HL-60 (cell line): ENCODE measurements around the gene TTC34.

Experiments used
- DNase-seq, 2 experiments: peaks; one replicate each; pipeline ENCODE4 v3.0.0-alpha.2; 2010 to 2020; ENCODE audit warnings: low read depth in 1 of 2, low spot score in 1 of 2
- H3K27ac ChIP-seq: fragments of 250-450 bp; sonication (Bioruptor Pico); replicated peaks from 2 replicates; pipeline ENCODE4 v1.5.1; 2020; ENCODE audit warnings: mild to moderate bottlenecking, moderate library complexity
- H3K27me3 ChIP-seq: fragments of 250-450 bp; sonication (Bioruptor Pico); 2 replicates; pipeline ENCODE4 v1.5.1; 2021; ENCODE audit warnings: mild to moderate bottlenecking, moderate library complexity; ENCODE audit not compliant: insufficient read depth, poor library complexity, severe bottlenecking
- H3K4me3 ChIP-seq: replicated peaks from 2 replicates; pipeline ENCODE4 v1.5.1; 2011; ENCODE audit warnings: mild to moderate bottlenecking, control low read depth, low read length; ENCODE audit not compliant: insufficient read depth
- GABPA ChIP-seq: IDR thresholded peaks from 2 replicates; pipeline ENCODE4 v1.6.1; 2012; ENCODE audit warnings: low read depth
- POLR2AphosphoS5 ChIP-seq: IDR thresholded peaks from 2 replicates; pipeline ENCODE4 v1.6.1; 2012; ENCODE audit warnings: low read depth
- SPI1 ChIP-seq: IDR thresholded peaks from 2 replicates; pipeline ENCODE4 v1.6.1; 2012; ENCODE audit warnings: low read depth, mild to moderate bottlenecking, borderline replicate concordance
- TF ChIP-seq, protein P1 (sequence below): IDR thresholded peaks from one replicate; pipeline ENCODE4 v1.5.1; 2011; ENCODE audit warnings: low read length, control low read depth, inconsistent platforms; ENCODE audit not compliant: insufficient read depth
- TF ChIP-seq, protein P2 (sequence below): IDR thresholded peaks from 2 replicates; pipeline ENCODE4 v1.6.1; 2012; ENCODE audit warnings: low read depth; ENCODE audit not compliant: insufficient replicate concordance

Gene TTC34

DNA sequence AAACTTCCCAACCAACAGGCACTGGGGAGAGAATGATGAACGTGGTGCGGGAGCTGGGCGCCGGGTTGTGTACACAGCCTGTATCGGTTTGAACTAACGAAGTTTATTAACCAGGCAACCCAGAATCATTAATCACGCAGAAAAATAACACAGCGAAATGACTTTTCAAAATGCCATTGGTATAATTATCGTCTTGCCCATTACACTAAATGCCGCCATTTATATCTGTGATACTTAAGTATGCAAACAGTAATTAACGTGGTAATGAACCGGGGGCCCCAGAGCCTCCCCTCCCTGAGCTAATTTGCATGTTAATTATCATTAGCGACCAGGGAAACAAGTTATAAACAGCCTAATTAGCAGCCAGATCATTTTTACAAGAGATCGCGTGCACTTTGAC lies 5.1 kb upstream of the TTC34 start:
- no peak overlapping the region for H3K4me3 ChIP-seq
- TF ChIP-seq POLR2AphosphoS5 = no peak
- TF ChIP-seq, protein P1, sequence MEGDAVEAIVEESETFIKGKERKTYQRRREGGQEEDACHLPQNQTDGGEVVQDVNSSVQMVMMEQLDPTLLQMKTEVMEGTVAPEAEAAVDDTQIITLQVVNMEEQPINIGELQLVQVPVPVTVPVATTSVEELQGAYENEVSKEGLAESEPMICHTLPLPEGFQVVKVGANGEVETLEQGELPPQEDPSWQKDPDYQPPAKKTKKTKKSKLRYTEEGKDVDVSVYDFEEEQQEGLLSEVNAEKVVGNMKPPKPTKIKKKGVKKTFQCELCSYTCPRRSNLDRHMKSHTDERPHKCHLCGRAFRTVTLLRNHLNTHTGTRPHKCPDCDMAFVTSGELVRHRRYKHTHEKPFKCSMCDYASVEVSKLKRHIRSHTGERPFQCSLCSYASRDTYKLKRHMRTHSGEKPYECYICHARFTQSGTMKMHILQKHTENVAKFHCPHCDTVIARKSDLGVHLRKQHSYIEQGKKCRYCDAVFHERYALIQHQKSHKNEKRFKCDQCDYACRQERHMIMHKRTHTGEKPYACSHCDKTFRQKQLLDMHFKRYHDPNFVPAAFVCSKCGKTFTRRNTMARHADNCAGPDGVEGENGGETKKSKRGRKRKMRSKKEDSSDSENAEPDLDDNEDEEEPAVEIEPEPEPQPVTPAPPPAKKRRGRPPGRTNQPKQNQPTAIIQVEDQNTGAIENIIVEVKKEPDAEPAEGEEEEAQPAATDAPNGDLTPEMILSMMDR = no peak
- TF ChIP-seq, protein P2, sequence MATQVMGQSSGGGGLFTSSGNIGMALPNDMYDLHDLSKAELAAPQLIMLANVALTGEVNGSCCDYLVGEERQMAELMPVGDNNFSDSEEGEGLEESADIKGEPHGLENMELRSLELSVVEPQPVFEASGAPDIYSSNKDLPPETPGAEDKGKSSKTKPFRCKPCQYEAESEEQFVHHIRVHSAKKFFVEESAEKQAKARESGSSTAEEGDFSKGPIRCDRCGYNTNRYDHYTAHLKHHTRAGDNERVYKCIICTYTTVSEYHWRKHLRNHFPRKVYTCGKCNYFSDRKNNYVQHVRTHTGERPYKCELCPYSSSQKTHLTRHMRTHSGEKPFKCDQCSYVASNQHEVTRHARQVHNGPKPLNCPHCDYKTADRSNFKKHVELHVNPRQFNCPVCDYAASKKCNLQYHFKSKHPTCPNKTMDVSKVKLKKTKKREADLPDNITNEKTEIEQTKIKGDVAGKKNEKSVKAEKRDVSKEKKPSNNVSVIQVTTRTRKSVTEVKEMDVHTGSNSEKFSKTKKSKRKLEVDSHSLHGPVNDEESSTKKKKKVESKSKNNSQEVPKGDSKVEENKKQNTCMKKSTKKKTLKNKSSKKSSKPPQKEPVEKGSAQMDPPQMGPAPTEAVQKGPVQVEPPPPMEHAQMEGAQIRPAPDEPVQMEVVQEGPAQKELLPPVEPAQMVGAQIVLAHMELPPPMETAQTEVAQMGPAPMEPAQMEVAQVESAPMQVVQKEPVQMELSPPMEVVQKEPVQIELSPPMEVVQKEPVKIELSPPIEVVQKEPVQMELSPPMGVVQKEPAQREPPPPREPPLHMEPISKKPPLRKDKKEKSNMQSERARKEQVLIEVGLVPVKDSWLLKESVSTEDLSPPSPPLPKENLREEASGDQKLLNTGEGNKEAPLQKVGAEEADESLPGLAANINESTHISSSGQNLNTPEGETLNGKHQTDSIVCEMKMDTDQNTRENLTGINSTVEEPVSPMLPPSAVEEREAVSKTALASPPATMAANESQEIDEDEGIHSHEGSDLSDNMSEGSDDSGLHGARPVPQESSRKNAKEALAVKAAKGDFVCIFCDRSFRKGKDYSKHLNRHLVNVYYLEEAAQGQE = no peak
- TF ChIP-seq SPI1 = no peak
- TF ChIP-seq GABPA = no peak
- no peak overlapping the region for H3K27ac ChIP-seq
- no peaks in the 10 kb centered on the region for H3K27me3 ChIP-seq
- no peak for DNase-seq

DNA sequence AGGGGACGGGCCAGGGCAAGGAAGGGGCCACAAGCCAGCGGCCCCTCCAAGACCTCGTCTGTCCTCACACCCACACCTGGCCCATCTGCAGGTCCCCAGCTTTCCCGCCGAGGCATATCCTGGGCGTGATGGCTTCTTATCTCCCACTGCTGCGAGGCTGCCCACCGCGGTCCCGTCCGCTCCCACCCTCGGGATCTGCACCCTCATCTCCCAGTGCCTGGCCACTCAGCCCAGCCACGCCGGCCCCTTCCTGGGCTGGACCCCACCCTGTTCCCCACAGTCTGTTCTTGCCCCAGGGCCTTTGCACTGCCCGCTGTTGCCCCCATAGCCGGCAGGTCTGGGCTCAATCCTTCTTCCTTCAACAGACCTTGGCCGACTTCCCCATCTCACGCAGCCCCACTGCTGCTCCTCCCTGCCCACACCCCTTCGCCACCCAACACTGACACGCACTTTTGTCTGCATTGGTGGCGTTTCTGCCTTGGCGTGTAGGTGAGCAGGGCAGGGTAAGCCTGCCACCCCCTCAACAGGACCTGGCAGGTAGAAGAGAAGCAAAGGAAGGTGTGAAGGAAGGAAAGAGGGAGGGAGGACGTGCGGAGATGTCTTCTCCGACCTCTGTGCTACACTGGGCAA lies 4.4 kb upstream of the TTC34 start:
- H3K4me3 ChIP-seq = no peak overlapping the region
- TF ChIP-seq POLR2AphosphoS5 (no peak), SPI1 (no peak), GABPA (no peak)
- TF ChIP-seq, protein P1 = no peak
- TF ChIP-seq, protein P2 = no peak
- no peak for DNase-seq
- H3K27ac ChIP-seq = no peak overlapping the region
- H3K27me3 ChIP-seq = no peaks in the 10 kb centered on the region

DNA sequence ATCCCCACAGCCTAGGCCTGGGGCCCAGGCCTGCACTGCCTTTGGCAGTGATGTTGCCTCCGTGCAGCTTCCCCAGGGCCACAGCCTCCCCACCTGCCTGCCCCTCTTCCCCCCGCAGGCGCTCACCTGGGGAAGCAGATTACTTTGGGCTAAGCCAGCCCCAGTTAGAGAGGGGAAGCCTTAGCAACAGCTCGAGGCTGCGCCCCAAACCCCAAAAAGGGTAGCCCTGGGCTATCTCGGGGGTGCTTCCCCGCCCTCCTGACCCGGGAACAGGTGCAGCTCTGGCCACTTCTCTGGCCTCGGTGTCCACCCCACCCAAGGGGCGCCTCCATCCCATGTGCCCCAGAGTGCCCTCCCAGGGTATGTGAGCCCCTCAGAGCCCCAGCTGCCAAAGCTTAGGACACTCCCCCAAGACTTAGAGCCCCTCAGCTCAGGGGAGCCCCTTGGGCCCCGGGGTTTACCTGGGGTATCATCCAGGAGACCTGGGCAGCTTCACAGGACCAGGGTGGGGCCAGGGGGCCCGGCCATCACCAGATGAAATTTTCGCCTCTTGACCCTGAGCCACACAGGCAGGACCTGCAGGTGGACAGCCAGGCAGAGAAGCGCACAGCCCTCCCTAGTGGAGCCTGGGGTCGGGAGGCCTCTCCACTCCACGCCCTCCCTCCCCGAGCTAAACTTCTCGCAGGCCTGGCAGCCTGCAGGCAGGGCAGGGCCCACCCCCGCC lies 3.3 kb upstream of the TTC34 start:
- no peak for DNase-seq
- Histone ChIP-seq H3K4me3 (no peak overlapping the region), H3K27me3 (no peaks in the 10 kb centered on the region), H3K27ac (no peak overlapping the region)
- TF ChIP-seq, protein P2 = no peak
- TF ChIP-seq SPI1 (no peak), POLR2AphosphoS5 (no peak), GABPA (no peak)
- TF ChIP-seq, protein P1 = no peak
